HG02588 (cell line): Measurements from ENCODE around the gene SPATA13.

Source experiments
- ATAC-seq: cut with Tn5 transposase; IDR thresholded peaks from one replicate; pipeline ENCODE4 v1.9.1; 2021; ENCODE audit warnings: mild to moderate bottlenecking, moderate library complexity; ENCODE audit not compliant: unreplicated experiment

The SPATA13 gene

GRCh38 chr13:24220086-24220703 is 59.7 kb downstream of the SPATA13 start:
- ATAC-seq: peak; percentile 37

GRCh38 chr13:24221007-24221406 is 60.5 kb downstream of the SPATA13 start:
- no peak for ATAC-seq

GRCh38 chr13:24222756-24223155 is 62.2 kb downstream of the SPATA13 start:
- ATAC-seq: no peak

DNA sequence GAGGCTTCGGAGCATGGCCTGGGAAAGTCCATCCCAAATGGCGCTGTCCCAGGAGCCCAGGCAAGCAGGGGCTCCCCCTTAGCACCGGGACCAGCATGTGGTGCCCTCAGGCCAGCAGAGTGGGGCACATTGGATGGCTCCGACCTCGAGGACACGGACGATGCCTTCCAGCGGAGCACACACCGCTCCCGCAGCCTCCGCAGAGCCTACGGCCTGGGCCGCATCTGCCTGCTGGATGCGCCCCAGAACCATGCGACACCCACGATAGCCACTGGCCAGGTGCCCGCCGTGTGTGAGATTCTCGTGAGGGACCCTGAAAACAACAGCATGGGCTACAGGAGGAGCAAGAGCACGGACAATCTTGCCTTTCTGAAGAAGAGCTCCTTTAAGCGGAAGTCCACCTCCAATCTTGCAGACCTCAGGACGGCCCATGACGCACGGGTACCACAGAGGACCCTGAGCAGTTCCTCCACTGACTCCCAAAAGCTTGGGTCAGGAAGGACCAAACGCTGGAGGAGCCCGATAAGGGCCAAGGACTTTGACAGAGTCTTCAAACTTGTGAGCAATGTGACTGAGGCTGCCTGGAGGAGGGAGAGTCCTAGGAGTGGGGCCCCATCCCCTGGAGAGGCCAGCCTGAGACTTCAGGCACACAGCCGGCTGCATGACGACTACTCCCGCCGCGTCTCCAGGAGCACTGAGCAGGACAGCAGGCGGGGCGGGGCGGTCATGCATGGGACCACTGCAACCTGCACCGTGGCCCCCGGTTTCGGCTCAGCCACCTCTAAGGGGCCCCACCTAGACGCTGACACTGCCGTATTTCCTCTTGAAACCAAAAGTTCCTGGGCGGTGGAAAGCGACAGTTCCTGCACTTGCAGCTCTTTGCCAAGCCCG is 63.1 kb downstream of the SPATA13 start:
- ATAC-seq: peak; percentile 37

DNA sequence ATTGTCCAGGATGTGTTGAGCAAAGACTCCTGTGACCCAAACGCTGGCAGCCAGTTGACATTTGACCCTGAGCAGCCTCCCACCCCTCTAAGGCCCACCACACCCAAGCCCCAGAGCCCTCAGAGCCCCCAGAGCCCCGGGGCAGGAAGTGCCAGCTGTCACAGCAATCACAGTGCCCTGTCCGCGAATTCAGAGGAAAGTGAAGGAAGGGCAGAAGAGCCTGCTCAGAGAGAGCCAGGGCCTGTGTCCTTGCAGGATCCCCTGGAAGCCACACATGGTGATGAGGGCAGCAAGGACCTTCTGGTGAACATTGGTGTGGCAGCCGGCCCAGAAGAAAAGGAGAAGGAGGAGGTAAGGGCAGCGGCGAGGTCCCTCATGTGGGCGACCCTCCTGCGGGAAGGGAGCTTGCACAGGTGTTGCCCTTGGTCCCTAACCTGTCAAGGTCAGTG is 63.7 kb downstream of the SPATA13 start:
- no peak for ATAC-seq

- ATAC-seq: no peak
These were observed 64.5 kb downstream of the SPATA13 start for GRCh38 chr13:24225062-24225461.

GRCh38 chr13:24225930-24226329 is 65.4 kb downstream of the SPATA13 start:
- no peak for ATAC-seq

GRCh38 chr13:24226762-24227161 is 66.2 kb downstream of the SPATA13 start:
- no peak for ATAC-seq

GRCh38 chr13:24228852-24229458 is 68.4 kb downstream of the SPATA13 start:
- no peak for ATAC-seq

GRCh38 chr13:24230428-24231072 is 70.0 kb downstream of the SPATA13 start:
- no peak for ATAC-seq

DNA sequence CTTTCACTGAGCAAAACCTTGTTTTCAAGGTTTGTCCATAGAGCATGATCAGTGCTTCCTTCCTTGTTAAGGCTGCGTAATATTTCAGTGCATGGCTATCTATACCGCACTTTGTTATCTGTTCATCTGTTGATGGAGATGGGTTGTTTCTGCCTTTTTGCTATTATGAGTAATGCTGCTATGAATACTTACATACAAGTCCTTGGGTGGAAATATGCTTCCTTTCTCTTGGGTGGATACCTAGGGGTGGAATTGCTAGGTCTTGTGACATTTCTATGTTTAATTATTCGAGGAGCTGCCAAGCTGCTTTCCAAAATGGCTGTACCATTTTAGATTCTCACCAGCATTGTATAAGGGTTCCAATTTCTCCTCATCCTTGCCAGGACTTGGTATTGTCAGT is 70.9 kb downstream of the SPATA13 start:
- no peak for ATAC-seq

- no peak for ATAC-seq
These were observed 71.5 kb downstream of the SPATA13 start for GRCh38 chr13:24232037-24232436.

DNA sequence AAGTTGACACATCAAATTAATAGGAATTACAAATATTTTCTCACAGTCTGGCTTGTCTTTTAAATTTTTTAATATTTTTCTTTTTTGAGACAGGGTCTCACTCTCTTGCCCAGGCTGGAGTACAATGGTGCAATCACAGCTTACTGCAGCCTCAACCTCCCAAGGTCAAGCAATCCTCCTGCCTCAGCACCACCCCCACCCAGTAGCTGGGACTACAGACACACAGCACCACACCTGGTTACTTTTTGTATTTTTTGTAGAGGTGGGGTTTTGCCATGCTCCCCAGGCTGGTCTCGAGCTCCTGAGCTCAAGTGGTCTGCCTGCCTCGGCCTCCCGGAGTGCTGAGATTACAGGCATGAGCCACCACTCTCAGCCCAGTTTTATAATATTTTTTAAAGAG is 72.0 kb downstream of the SPATA13 start:
- no peak for ATAC-seq

GRCh38 chr13:24233351-24233901 is 72.9 kb downstream of the SPATA13 start:
- no peak for ATAC-seq

- ATAC-seq: no peak
These were observed 73.8 kb downstream of the SPATA13 start for GRCh38 chr13:24234200-24234915.

GRCh38 chr13:24237356-24237755 is 76.8 kb downstream of the SPATA13 start:
- no peak for ATAC-seq

GRCh38 chr13:24241336-24241735 is 80.8 kb downstream of the SPATA13 start:
- no peak for ATAC-seq

- no peak for ATAC-seq
These were observed 81.6 kb downstream of the SPATA13 start for GRCh38 chr13:24242100-24242499.

- no peak for ATAC-seq
These were observed 82.8 kb downstream of the SPATA13 start for GRCh38 chr13:24243302-24243701.

GRCh38 chr13:24244802-24245201 is 84.3 kb downstream of the SPATA13 start:
- ATAC-seq: no peak
